H4 (cell line): ENCODE measurements around the gene NEK5. TPM values are rescaled to one million over a fixed set of nuclear protein-coding genes. Genes with fewer than 3 reads are reported as not detected.
A peak's percentile ranks its signal among the peaks of the same experiment; 100 is the strongest.

Experiments
- DNase-seq: peaks from one replicate; pipeline ENCODE4 v3.0.0-alpha.2; 2015; ENCODE audit warnings: low spot score
- total RNA-seq: library from RNA; depleted of rRNA; stranded (reverse); fragments of >200 nt; shearing (Covaris generic); gene quantifications from 2 replicates; pipeline ENCODE4 v1.2.3, GENCODE V29; 2014

Gene NEK5
- total RNA-seq, 1 experiment from 2014 or later = 0.08 TPM

- DNase-seq = peak; percentile 93
Observed at GRCh38 chr13:52011632-52012511, 117.0 kb downstream of the NEK5 start, which contains the start of gene ALG11. TSS of gene ALG11 (plus strand) at chr13:52012398. CDS start at chr13:52012419, 21 bp downstream.

GRCh38 chr13:52010890-52011631, 117.8 kb downstream of the NEK5 start, which contains the start of gene ATP7B:
TSS of gene ATP7B (minus strand) at chr13:52011450. CDS start at chr13:52011337, 113 bp downstream.
- no peak for DNase-seq

GRCh38 chr13:52009946-52010345, 118.9 kb downstream of the NEK5 start:
- DNase-seq = no peak

- no peak for DNase-seq
Observed at GRCh38 chr13:52006523-52007245, 122.2 kb downstream of the NEK5 start.

DNA sequence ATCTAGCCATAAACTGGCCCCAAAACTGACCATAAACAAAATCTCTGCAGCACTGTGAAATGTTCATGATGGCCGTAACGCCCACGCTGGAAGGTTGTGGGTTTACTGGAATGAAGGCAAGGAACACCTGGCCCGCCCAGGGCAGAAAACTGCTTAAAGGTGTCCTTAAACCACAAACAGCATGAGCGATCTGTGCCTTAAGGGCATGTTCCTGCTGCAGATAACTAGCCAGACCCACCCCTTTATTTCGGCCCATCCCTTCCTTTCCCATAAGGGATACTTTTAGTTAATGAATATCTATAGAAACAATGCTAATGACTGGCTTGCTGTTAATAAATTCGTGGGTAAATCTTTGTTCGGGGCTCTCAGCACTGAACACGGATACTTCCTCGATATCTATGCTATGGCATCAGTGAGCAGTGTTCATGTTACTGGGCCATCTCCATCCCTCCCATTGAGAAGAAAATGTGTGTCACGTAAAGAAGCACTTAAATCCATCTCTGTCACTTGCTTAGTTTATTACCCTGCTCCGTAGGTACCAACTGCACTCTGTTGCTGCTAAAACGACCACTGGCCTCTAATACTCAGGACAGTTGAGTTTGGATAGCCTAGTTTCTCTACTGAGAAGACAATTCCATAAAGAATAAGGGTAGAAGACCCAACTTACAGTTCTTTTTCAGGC, 122.9 kb downstream of the NEK5 start:
- no peak for DNase-seq

- DNase-seq = no peak
Observed at GRCh38 chr13:52004511-52005170, 124.2 kb downstream of the NEK5 start.

GRCh38 chr13:52003541-52003940, 125.3 kb downstream of the NEK5 start:
- DNase-seq = no peak

DNA sequence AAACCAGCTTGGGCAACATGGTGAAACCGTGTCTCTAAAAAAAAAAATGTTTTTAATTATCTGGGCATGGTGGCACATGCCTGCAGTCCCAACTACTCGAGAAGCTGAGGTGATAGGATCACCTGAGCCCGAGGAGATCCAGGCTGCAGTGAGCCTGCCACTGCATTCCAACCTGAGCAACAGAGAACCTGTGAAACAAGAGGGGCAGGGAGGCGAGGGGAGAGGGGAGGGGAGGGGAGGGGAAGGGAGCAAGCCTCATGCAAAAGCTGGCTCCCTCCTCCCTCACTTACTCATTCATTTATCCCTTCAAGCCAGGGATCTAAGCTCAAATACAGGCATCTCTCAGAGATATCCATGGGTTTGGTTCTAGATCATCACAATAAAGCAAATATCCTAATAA, 126.5 kb downstream of the NEK5 start:
- no peak for DNase-seq

DNA sequence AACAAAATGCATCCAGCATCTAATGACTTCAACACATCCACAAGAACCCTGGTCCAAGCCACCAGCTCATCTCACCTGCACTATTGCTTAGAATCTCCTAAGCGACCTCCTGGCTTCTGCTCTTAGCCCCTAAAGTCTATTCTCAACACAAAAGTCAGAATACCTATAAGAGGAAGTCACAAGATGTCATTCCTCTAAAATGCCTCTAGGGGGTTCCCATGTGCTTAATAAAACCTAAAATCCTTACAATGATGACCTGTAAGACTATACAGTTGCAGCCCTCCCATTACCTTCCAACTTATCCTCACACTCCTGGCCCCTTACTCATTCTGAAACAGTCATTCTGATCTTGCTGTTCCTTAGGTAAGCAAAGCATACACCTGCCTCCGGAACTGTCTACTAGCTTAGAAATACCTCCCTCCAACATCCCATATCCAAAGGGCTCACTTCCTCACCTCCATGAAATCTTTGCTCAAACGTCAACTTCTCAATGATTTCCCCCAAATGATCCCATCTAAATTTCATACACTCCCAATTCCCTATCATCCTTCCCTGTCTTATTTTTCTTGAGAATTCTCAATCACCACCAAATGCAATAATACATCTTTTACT, 127.6 kb downstream of the NEK5 start:
- no peak for DNase-seq

DNA sequence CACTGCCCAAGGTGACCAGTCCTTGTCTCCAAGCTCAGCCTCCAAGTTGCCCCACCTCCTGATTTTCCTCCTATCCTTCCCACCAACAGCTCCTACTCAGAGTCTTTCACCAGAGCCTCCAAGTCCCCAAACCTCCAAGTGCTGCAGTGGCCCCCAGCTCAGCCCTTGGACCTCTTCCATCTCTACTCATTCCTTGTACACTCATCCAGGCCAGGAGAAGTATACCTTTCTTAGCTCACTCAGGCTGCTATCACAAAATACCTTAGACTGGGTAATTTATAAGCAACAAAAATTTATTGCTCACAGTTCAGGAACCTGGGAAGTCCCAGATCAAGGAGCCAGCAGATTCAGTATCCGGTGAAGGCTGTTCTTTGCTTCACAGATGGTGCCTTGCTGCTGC, 129.0 kb downstream of the NEK5 start:
- no peak for DNase-seq

DNA sequence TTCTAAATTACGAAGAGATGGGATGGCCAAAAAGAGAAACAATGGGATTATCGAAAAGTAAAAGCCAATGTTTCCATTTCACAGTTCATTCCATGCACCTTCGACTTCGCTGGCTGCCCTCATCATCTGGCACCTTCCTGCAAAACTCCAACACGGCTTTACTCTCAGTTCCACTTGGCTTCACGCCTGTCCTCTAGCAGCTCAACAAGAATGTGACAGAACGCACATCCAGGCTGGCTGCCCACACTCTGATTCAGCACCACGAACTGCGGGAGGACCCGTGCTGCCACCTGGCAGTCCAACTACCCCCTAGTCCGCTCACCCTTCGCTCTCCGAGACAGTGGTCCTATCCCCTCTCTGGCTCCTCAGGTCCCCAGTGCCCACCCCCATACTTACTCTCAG, 129.4 kb downstream of the NEK5 start:
- no peak for DNase-seq

DNA sequence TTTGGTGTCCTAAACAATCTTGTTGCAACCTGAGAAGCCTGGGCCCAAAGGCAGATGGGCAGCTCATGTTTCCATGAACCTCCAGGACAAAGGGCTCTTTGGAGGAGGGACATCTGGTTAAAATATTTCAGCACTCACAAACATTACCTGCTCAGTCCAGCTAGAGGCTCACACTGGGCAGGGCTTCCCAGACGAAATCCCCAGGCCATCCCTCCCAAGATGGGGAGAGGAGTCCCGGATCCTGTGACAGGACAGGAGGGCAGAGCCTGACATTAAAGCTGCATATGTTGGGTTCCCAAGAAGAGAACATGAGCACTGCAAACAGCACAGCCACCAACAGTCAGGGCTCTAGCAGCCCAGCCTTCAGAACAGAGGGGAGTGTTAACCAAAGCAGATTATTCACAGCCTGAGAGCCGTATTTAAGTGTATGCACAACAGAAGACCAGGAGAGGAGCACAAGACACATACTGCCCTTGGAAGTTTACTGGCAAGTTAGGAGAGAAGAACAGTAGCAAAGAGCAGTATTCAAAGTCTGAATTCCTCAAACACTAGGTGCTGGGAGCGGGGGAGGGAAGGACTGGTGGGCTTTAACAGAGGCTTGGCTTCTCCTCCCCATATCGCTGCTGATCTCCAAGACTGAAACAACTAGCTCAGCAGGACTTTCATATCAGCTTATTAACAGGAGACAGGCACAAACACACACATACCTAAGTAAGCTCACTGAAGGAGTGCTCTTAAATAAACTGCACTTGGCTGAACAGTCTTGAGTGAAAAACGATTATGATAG, 130.0 kb downstream of the NEK5 start:
- no peak for DNase-seq

- no peak for DNase-seq
Observed at GRCh38 chr13:51997641-51998330, 131.1 kb downstream of the NEK5 start.

DNA sequence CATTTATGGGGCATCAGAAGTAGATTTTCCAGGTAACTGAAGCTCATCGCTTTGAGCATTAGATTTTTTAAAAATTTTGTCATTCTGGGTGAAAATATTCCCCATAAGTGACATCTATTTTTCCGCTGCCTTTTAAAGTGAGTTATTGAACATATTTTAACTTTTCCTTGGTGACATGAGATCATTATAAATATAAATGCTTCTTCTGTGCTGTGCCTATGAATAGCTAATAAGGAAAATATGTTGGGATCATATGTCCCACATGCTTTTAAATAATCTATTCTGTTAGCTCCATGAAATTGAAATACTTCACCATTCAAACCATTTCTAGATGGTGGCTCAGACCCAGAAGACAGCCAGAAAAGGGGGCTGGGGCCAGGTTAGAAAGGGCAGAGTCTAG, 131.7 kb downstream of the NEK5 start:
- no peak for DNase-seq

DNA sequence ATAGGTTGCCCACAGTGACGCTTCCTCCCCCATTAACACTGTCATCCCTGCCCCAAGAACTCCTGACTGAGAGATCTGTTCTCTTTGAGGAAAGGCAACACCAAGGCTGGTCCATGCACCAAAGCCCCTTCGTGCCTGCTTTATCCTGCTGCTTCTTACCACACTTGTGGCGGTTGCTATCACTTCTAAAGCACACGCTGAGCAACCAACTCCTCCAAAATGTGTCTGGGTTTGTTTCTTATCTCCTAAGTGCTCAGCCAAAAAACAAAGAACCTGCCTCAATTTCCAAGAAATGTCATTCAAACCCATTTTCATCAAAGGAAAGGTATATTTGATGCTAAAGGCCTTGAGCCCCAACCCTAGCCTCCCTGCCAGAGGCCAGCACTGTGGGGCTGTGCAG, 132.2 kb downstream of the NEK5 start:
- no peak for DNase-seq

DNA sequence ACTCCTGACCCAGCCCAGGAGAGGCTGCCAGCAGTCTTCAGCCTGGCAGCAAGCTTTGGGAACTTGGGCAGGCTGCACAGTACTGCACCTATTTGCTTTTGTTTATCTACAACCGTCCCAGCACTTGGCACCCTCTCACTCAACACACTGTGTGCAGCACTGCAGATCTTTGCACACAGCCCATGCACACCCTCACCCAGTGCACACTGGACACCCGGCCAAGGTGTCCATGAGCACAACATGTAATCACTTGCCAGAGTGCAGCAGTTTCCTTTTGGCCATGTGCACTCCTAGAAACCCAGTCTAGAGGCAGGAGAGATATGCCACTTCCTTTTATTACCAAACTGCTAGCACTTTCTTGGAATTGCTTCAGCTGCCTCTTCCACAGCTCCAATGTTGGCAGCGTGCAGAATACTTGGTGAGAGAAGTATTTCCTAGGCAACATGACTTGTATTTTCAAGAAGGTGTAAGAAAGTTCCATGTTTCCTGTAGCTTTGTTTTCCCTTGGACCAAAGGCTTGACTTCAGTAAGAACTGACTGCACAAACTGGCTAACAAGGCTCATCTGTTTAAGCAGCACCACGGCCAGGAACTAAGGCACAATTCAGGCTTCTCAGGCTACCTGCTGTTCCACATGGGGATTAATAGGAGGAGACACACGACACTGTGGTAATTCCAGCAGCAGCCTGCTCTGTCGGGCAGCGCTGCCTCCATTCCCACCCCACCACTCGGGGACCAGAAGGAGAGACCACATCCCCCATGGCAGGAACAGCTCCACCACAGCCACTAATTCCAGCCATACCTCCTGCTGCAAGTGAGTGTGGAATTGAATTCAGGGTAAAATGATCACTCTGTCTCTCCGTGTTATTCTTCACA, 133.0 kb downstream of the NEK5 start:
- no peak for DNase-seq

GRCh38 chr13:51993713-51994112, 135.2 kb downstream of the NEK5 start:
- DNase-seq = no peak

GRCh38 chr13:51988988-51989618, 139.8 kb downstream of the NEK5 start:
- no peak for DNase-seq
